HG03342 (cell line): ENCODE data around the gene LRRC26.
"Not testable (repeated sequence)": the region's sequence is repeated elsewhere in the genome, so short reads cannot be mapped to it uniquely, and the experiment has no call there.

Experiments
- ATAC-seq: cut with Tn5 transposase; IDR thresholded peaks from one replicate; pipeline ENCODE4 v1.9.1; 2021; ENCODE audit warnings: mild to moderate bottlenecking, moderate library complexity; ENCODE audit not compliant: unreplicated experiment

Gene LRRC26

DNA sequence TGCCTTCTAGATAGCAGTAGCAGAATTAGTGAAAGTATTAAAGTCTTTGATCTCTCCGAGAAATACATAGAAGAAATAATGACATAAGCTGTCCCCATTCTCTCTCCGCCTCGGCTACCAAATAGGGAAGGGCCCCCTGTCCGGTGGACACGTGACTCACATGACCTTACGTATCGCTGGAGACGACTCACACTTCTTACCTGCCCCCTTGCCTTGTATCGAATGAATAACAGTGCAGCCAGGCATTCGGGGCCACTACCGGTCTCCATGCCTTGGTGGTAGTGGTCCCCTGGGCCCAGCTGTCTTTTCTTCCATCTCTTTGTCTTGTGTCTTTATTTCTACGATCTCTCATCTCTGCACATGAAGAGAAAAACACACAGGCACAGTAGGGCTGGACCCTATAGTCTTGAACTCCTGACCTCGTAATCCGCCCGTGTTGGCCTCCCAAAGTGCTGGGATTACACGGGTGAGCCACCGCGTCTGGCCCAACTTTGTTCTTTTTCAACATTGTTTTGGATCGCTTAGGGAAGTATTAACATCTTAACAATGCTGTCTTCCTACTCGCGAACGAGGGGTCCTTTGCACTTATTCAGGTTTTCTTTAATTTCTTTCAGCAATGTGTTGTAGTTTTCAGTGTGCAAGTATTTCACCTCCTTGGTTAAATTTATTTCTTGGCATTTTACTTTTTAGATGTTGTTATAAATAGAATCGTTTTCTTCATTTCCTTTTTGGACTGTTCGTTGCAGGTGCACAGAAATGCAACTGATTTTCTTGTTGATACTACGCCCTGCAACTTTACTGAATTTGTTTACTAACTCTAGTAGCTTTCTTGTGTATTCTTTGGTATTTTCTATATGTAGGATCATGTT lies 47.7 kb downstream of the LRRC26 start:
- not testable (repeated sequence) for ATAC-seq
